HFFc6 (cell line): ENCODE measurements around the gene CDC40. TPM values are rescaled to one million over a fixed set of nuclear protein-coding genes. Genes with fewer than 3 reads are reported as not detected.

Experiments
- DNase-seq: peaks from one replicate; pipeline ENCODE4 v3.0.0-alpha.2; 2018
- H3K27ac Mint-ChIP-seq: 2 replicates; pipeline ENCODE4 v1.8.0; 2020; ENCODE audit warnings: mild to moderate bottlenecking, mixed read lengths
- H3K27me3 Mint-ChIP-seq: 2 replicates; pipeline ENCODE4 v1.8.0; 2021; ENCODE audit warnings: mild to moderate bottlenecking, moderate library complexity, mixed read lengths; ENCODE audit not compliant: insufficient read depth
- H3K36me3 Mint-ChIP-seq: 2 replicates; pipeline ENCODE4 v1.8.0; 2021; ENCODE audit warnings: low read depth, mixed read lengths
- H3K4me1 Mint-ChIP-seq: 2 replicates; pipeline ENCODE4 v1.8.0; 2020; ENCODE audit warnings: low read depth, mixed read lengths
- H3K4me3 Mint-ChIP-seq: 2 replicates; pipeline ENCODE4 v1.8.0; 2020; ENCODE audit warnings: mild to moderate bottlenecking, moderate library complexity, mixed read lengths
- H3K9me3 Mint-ChIP-seq: 2 replicates; pipeline ENCODE4 v1.8.0; 2020; ENCODE audit warnings: mild to moderate bottlenecking, mixed read lengths
- total RNA-seq, 6 experiments: library from RNA; stranded (reverse); fragmentation: NEBNext Ultra II Directional; extraction: Animal tissue kit (Norgen Biotek cat#: 25700); gene quantifications; 2 replicates in 1 of 6; 3 replicates in 5 of 6; pipeline ENCODE4 v1.2.3, GENCODE V29; 2021
- TF ChIP-seq, protein P1 (sequence below): fragments of 200-600 bp; sonication (generic); IDR thresholded peaks from 2 replicates; pipeline ENCODE4 v1.5.0; 2021; ENCODE audit warnings: antibody characterized with exemption, mild to moderate bottlenecking

Gene CDC40
- total RNA-seq, 6 experiments from 2014 or later, result 18.7 to 20.1 (median 19.6) TPM

DNA sequence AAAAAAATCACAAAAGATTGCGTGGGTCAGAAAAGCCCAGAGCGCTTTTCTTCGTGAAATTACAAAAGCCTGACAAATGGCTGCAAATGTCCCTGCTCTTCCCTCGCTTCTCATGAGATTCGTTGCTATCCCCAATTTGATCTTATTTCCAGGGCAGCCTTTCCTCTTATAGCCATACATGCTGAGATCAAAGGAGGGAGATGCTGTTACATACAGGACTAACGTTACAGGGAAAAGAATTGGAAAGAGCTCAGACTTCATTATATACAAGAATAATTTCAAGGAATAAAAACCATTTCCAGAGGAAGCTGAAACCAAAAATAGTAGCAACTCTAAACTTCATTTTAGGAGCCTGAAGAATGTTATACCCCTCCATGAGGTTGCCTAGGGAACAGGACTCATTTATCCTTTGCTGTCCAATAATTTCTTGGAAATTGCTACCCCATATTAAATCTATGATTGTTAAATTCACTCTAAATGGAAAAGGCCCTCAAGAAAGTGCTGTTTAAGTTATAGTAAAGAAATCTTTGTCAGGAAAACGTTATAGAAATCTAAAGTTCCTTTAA, 97.0 kb downstream of the CDC40 start:
- no peaks in the 10 kb centered on the region for H3K36me3 Mint-ChIP-seq
- no peaks in the 10 kb centered on the region for H3K4me1 Mint-ChIP-seq
- no peak overlapping the region for H3K27ac Mint-ChIP-seq

More for the DNA sequence above, 97.0 kb downstream of the CDC40 start:
- no peaks in the 10 kb centered on the region for H3K9me3 Mint-ChIP-seq
- peaks cover 12% of the 10 kb centered on the region for H3K27me3 Mint-ChIP-seq
- no peak overlapping the region for H3K4me3 Mint-ChIP-seq
- TF ChIP-seq, protein P1, sequence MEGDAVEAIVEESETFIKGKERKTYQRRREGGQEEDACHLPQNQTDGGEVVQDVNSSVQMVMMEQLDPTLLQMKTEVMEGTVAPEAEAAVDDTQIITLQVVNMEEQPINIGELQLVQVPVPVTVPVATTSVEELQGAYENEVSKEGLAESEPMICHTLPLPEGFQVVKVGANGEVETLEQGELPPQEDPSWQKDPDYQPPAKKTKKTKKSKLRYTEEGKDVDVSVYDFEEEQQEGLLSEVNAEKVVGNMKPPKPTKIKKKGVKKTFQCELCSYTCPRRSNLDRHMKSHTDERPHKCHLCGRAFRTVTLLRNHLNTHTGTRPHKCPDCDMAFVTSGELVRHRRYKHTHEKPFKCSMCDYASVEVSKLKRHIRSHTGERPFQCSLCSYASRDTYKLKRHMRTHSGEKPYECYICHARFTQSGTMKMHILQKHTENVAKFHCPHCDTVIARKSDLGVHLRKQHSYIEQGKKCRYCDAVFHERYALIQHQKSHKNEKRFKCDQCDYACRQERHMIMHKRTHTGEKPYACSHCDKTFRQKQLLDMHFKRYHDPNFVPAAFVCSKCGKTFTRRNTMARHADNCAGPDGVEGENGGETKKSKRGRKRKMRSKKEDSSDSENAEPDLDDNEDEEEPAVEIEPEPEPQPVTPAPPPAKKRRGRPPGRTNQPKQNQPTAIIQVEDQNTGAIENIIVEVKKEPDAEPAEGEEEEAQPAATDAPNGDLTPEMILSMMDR, result no peak
- no peak for DNase-seq

Other genes starting within 250 kb of the CDC40 start
- gene GPR6, start 202.1 kb upstream of the CDC40 start, total RNA-seq, result not detected
- gene WASF1, start 757 bp upstream of the CDC40 start, total RNA-seq, result 10 to 100 TPM; 11.6 to 13.5 (median 12.3) TPM
- gene METTL24, start 177.9 kb downstream of the CDC40 start, total RNA-seq, result not detected
- gene DDO, start 235.1 kb downstream of the CDC40 start, total RNA-seq, result 1 to 10 TPM in 3 of 6 experiments, under 1 TPM in 3; 0.50 to 1.2 (median 0.98) TPM